HL-60 (cell line): Measurements from ENCODE around the gene KIF23.

ENCODE experiments used
- DNase-seq, 2 experiments: peaks; one replicate each; pipeline ENCODE4 v3.0.0-alpha.2; 2010 to 2020; ENCODE audit warnings: low read depth in 1 of 2, low spot score in 1 of 2
- H3K27ac ChIP-seq: fragments of 250-450 bp; sonication (Bioruptor Pico); replicated peaks from 2 replicates; pipeline ENCODE4 v1.5.1; 2020; ENCODE audit warnings: mild to moderate bottlenecking, moderate library complexity
- H3K27me3 ChIP-seq: fragments of 250-450 bp; sonication (Bioruptor Pico); 2 replicates; pipeline ENCODE4 v1.5.1; 2021; ENCODE audit warnings: mild to moderate bottlenecking, moderate library complexity; ENCODE audit not compliant: insufficient read depth, poor library complexity, severe bottlenecking
- H3K4me3 ChIP-seq: replicated peaks from 2 replicates; pipeline ENCODE4 v1.5.1; 2011; ENCODE audit warnings: mild to moderate bottlenecking, control low read depth, low read length; ENCODE audit not compliant: insufficient read depth
- CTCF ChIP-seq: IDR thresholded peaks from one replicate; pipeline ENCODE4 v1.5.1; 2011; ENCODE audit warnings: low read length, control low read depth, inconsistent platforms; ENCODE audit not compliant: insufficient read depth
- GABPA ChIP-seq: IDR thresholded peaks from 2 replicates; pipeline ENCODE4 v1.6.1; 2012; ENCODE audit warnings: low read depth
- POLR2AphosphoS5 ChIP-seq: IDR thresholded peaks from 2 replicates; pipeline ENCODE4 v1.6.1; 2012; ENCODE audit warnings: low read depth
- REST ChIP-seq: IDR thresholded peaks from 2 replicates; pipeline ENCODE4 v1.6.1; 2012; ENCODE audit warnings: low read depth; ENCODE audit not compliant: insufficient replicate concordance
- SPI1 ChIP-seq: IDR thresholded peaks from 2 replicates; pipeline ENCODE4 v1.6.1; 2012; ENCODE audit warnings: low read depth, mild to moderate bottlenecking, borderline replicate concordance

Gene KIF23

GRCh38 chr15:69436951-69437350 is 22.8 kb downstream of the KIF23 start:
- H3K27ac ChIP-seq = peak overlapping the region; percentile 78
- TF ChIP-seq POLR2AphosphoS5 = no peak
- no peak for TF ChIP-seq GABPA
- TF ChIP-seq REST = no peak
- TF ChIP-seq CTCF = no peak
- no peak for TF ChIP-seq SPI1
- DNase-seq = no peak

GRCh38 chr15:69439623-69440022 is 25.5 kb downstream of the KIF23 start:
- H3K27ac ChIP-seq = peak overlapping the region; percentile 61
- no peak for DNase-seq
- no peak overlapping the region for H3K4me3 ChIP-seq
- H3K27me3 ChIP-seq = no peaks in the 10 kb centered on the region
- TF ChIP-seq POLR2AphosphoS5 (no peak), CTCF (no peak), GABPA (no peak), REST (no peak), SPI1 (no peak)

More at GRCh38 chr15:69436951-69437350, 22.8 kb downstream of the KIF23 start:
- H3K4me3 ChIP-seq = no peak overlapping the region
- no peaks in the 10 kb centered on the region for H3K27me3 ChIP-seq

GRCh38 chr15:69443032-69443611 is 29.0 kb downstream of the KIF23 start:
- DNase-seq = no peak
- H3K27me3 ChIP-seq = no peaks in the 10 kb centered on the region
- no peak overlapping the region for H3K27ac ChIP-seq
- H3K4me3 ChIP-seq = no peak overlapping the region
- TF ChIP-seq POLR2AphosphoS5 (no peak), REST (no peak)

GRCh38 chr15:69444686-69445085 is 30.5 kb downstream of the KIF23 start:
- Histone ChIP-seq H3K27ac (no peak overlapping the region), H3K27me3 (no peaks in the 10 kb centered on the region), H3K4me3 (no peak overlapping the region)
- no peak for DNase-seq
- no peak for TF ChIP-seq REST
- TF ChIP-seq CTCF = no peak
- TF ChIP-seq SPI1 = no peak
- TF ChIP-seq POLR2AphosphoS5 = no peak
- no peak for TF ChIP-seq GABPA
